ENCODE measurements around the gene RNF212.

RNF212 gene

DNA sequence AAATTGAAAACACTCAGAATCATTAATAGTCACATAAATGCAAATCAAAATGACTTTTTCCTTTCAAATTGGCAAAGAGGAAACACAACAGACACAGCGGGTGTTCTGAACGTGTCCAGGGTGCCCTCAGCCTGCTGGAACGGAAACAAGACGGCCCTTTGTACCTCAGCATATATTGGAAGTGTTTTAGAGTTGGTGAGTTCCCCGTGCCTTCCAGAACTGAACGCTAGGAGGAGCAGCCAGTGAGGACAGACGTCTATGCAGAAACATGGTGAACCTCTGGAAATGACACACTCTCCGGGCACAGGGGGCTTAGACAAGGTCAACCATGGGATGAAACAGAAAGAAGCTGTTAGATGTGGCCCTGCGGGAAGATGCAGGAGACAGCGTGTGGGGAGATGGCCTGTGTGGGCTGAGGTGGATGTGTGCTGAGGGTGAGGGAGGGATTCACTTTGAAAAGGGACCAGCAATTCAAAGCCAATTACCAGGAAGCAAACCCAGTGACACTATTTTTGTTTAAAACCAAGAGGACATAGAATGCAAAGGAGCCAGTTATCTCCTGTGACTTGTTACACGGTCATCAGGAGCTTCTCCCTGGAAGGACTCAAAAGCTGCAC is 40.4 kb downstream of the RNF212 start:
- TF ChIP-seq CTCF (IDR thresholded peaks at IDR 0.05; ENCODE audit: low read depth, low read length, missing control alignments): peak; percentile 80
- peak; percentile 18 for DNase-seq (ENCODE audit: low read depth)
- H3K4me3 ChIP-seq (ENCODE audit: low read depth, low read length): no peak overlapping the region

- H3K4me3 ChIP-seq (ENCODE audit: low read depth, low read length): no peak overlapping the region
- no peak for DNase-seq (ENCODE audit: low read depth)
- TF ChIP-seq CTCF (IDR thresholded peaks at IDR 0.05; ENCODE audit: low read depth, low read length, missing control alignments): no peak
Measured at GRCh38 chr4:1069394-1069793, 44.0 kb downstream of the RNF212 start.

GRCh38 chr4:1065732-1066131 is 47.6 kb downstream of the RNF212 start:
- DNase-seq (ENCODE audit: low read depth): no peak
- H3K4me3 ChIP-seq (ENCODE audit: low read depth, low read length): no peak overlapping the region
- no peak for TF ChIP-seq CTCF (IDR thresholded peaks at IDR 0.05; ENCODE audit: low read depth, low read length, missing control alignments)

DNA sequence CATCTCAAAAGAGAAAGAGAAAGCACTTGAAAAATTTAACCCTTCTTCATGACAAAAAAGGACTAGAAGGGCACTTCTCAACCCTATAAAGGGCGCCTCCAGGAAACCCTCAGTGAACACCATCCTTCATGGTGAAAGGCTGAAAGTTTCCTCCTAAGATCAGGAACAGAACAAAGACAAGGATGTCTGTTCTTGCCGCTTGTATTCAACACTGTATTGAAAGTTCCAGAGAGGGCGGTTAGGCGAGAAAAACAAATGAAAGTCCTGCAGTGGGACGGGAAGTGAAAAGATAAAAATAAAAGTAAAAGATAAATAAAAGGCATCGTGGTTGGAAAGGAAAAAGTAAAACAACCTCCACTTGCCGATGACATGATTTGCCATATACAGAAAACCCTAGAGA is 50.9 kb downstream of the RNF212 start:
- no peak for TF ChIP-seq CTCF (IDR thresholded peaks at IDR 0.05; ENCODE audit: low read depth, low read length, missing control alignments)
- DNase-seq (ENCODE audit: low read depth): no peak
- H3K4me3 ChIP-seq (ENCODE audit: low read depth, low read length): no peak overlapping the region

DNA sequence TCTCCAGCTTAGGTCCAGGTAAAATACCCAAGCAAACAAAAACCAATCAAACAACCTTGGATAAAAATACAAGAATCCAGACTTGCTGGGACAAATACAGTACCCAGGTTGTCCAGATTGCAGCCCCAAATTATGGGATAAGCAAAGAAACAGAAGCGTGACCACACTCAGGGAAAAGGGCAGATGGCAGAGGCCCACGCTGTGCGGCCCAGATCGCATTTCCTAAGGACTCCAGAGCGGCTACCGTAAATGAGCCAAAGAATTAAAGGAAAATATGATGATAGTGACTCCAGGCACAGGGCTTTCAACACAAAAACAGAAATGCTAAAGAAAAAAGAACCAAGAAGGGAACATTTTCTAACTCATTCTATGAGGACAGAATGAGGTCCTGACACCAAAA is 51.6 kb downstream of the RNF212 start:
- no peak overlapping the region for H3K4me3 ChIP-seq (ENCODE audit: low read depth, low read length)
- no peak for TF ChIP-seq CTCF (IDR thresholded peaks at IDR 0.05; ENCODE audit: low read depth, low read length, missing control alignments)
- no peak for DNase-seq (ENCODE audit: low read depth)

DNA sequence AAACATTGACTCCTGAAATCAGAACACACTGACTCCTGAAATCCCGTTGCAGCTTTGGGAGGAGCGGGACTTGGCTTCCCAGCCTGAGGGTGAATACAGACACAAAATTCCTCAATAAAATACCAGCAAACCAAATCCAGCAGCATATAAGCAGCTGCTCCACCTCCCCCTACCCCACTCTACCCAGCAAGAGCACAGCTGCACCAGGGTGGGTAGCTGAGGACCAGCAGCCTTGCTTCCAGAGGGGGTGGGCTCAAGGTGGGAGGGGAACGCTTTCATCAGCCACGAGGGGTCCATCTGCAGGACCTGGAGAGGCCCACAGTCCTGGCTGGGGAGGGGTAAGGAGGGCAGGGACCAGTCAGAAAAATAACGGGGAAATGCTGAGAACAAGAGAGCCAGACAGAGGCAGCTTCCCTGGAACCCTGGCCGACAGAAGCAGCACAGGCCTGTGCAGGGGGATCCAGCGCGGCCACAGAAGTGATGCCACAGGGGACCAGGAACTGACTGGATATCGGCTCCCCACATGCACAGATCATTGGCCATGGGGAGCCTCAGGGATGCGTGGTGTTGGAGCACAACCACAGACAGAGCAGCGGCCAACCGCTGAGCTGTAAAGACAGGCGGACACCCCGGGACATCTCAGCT is 52.2 kb downstream of the RNF212 start:
- no peak for TF ChIP-seq CTCF (IDR thresholded peaks at IDR 0.05; ENCODE audit: low read depth, low read length, missing control alignments)
- no peak for DNase-seq (ENCODE audit: low read depth)
- H3K4me3 ChIP-seq (ENCODE audit: low read depth, low read length): no peak overlapping the region

DNA sequence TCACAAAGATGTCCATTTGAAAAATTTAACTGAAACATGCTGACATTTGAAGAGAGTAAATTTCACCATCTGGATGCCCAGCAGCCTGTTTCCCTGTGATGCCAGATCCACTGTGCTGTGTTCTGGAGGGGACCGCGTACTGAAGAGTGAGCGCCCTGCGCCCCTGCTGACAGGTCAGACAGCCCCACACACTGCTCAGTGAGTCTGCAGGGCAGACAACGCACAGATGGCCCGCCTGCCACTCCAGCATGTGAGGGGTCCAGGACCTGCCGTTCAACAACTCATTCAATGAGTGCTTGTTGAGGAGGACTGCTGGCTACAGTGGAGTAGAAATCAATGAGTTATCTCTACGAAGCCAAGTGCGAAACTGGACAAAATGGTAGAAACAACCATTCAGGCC is 52.7 kb downstream of the RNF212 start:
- H3K4me3 ChIP-seq (ENCODE audit: low read depth, low read length): no peak overlapping the region
- no peak for TF ChIP-seq CTCF (IDR thresholded peaks at IDR 0.05; ENCODE audit: low read depth, low read length, missing control alignments)
- DNase-seq (ENCODE audit: low read depth): no peak
